Mesendoderm (in vitro differentiated cells): ENCODE data around the gene TCF21.

Source experiments
- DNase-seq: peaks from one replicate; pipeline ENCODE4 v3.0.0; 2013
- H2AK5ac ChIP-seq: 2 replicates; pipeline ENCODE4 v1.6.1; 2013; ENCODE audit warnings: low read length, inconsistent platforms
- H2BK120ac ChIP-seq: 2 replicates; pipeline ENCODE4 v1.6.1; 2013; ENCODE audit warnings: low read depth, mild to moderate bottlenecking, low read length, moderate library complexity, mixed read lengths
- H2BK15ac ChIP-seq: replicated peaks from 2 replicates; pipeline ENCODE4 v1.6.1; 2013; ENCODE audit warnings: low read depth, mild to moderate bottlenecking, moderate library complexity
- H2BK5ac ChIP-seq: 2 replicates; pipeline ENCODE4 v1.6.1; 2013; ENCODE audit warnings: low read length, inconsistent platforms
- H3K18ac ChIP-seq: 2 replicates; pipeline ENCODE4 v1.6.1; 2013; ENCODE audit warnings: mild to moderate bottlenecking, low read length, mixed read lengths
- H3K23ac ChIP-seq: one replicate; pipeline ENCODE4 v1.6.1; 2013; ENCODE audit warnings: low read length
- H3K27ac ChIP-seq: 2 replicates; pipeline ENCODE4 v1.5.1; 2013; ENCODE audit warnings: low read depth, mild to moderate bottlenecking, inconsistent platforms, low read length, moderate library complexity
- H3K27me3 ChIP-seq: 2 replicates; pipeline ENCODE4 v1.6.1; 2013; ENCODE audit warnings: low read length, control low read depth, mild to moderate bottlenecking, inconsistent platforms; ENCODE audit not compliant: insufficient read depth, poor library complexity
- H3K36me3 ChIP-seq: 2 replicates; pipeline ENCODE4 v1.6.1; 2013; ENCODE audit warnings: low read length, inconsistent platforms; ENCODE audit not compliant: control insufficient read depth, insufficient read depth
- H3K4ac ChIP-seq: one replicate; pipeline ENCODE4 v1.6.1; 2013; ENCODE audit warnings: low read depth, mild to moderate bottlenecking, low read length, moderate library complexity
- H3K4me1 ChIP-seq: 2 replicates; pipeline ENCODE4 v1.6.1; 2013; ENCODE audit warnings: low read depth, low read length, inconsistent platforms; ENCODE audit not compliant: control insufficient read depth
- H3K4me2 ChIP-seq: 2 replicates; pipeline ENCODE4 v1.6.1; 2013; ENCODE audit warnings: low read length
- H3K4me3 ChIP-seq: 2 replicates; pipeline ENCODE4 v1.5.1; 2013; ENCODE audit warnings: mild to moderate bottlenecking, low read length
- H3K56ac ChIP-seq: one replicate; pipeline ENCODE4 v1.6.1; 2013; ENCODE audit warnings: low read length
- H3K79me1 ChIP-seq: 2 replicates; pipeline ENCODE4 v1.6.1; 2013; ENCODE audit warnings: low read length, inconsistent platforms
- H3K79me2 ChIP-seq: 2 replicates; pipeline ENCODE4 v1.6.1; 2013; ENCODE audit warnings: mild to moderate bottlenecking, low read length; ENCODE audit not compliant: control insufficient read depth, insufficient read depth
- H3K9ac ChIP-seq: 2 replicates; pipeline ENCODE4 v1.6.1; 2013; ENCODE audit warnings: low read length, inconsistent platforms
- H4K5ac ChIP-seq: one replicate; pipeline ENCODE4 v1.6.1; 2013; ENCODE audit warnings: low read length
- H4K8ac ChIP-seq: one replicate; pipeline ENCODE4 v1.6.1; 2013; ENCODE audit warnings: low read depth, mild to moderate bottlenecking, control low read depth, low read length, moderate library complexity
- WGBS: extraction: QIAGEN DNeasy Blood & Tissue Kit; methylation state at CpG from one replicate; pipeline ENCODE4 v1.1.7; 2013; ENCODE audit warnings: low lambda C conversion rate, missing lambda C conversion rate; ENCODE audit not compliant: insufficient coverage; ENCODE audit errors: extremely low coverage; 5-methylcytosine and 5-hydroxymethylcytosine counted together

The TCF21 gene

GRCh38 chr6:133854364-133855275, 34.3 kb upstream of the TCF21 start:
- no peaks in the 10 kb centered on the region for H3K4me1 ChIP-seq
- no peaks in the 10 kb centered on the region for H3K79me1 ChIP-seq
- no peak overlapping the region for H2AK5ac ChIP-seq
- H3K4me3 ChIP-seq, result no peak overlapping the region
- no peak overlapping the region for H2BK5ac ChIP-seq
- no peaks in the 10 kb centered on the region for H3K36me3 ChIP-seq
- WGBS, result no CpG with 5 or more reads among the region's 40 CpGs
- H3K23ac ChIP-seq, result no peak overlapping the region
- H3K9ac ChIP-seq, result peak overlapping the region; percentile 48
- no peaks in the 10 kb centered on the region for H3K79me2 ChIP-seq
- no peaks in the 10 kb centered on the region for H3K27me3 ChIP-seq
- no peak overlapping the region for H4K8ac ChIP-seq
- H3K4ac ChIP-seq, result no peak overlapping the region
- no peak overlapping the region for H4K5ac ChIP-seq
- peak overlapping the region; percentile 59 for H3K56ac ChIP-seq
- DNase-seq, result peak; percentile 82
- H2BK120ac ChIP-seq, result no peak overlapping the region
- H2BK15ac ChIP-seq, result no peak overlapping the region
- H3K27ac ChIP-seq, result no peak overlapping the region
- H3K4me2 ChIP-seq, result peak overlapping the region; percentile 52
- no peak overlapping the region for H3K18ac ChIP-seq

- WGBS, result no CpG with 5 or more reads among the region's 16 CpGs
- Histone ChIP-seq H3K79me1 (no peaks in the 10 kb centered on the region), H3K4me1 (no peaks in the 10 kb centered on the region), H2BK120ac (no peak overlapping the region), H3K18ac (no peak overlapping the region), H2BK15ac (no peak overlapping the region), H2AK5ac (no peak overlapping the region), H3K79me2 (no peaks in the 10 kb centered on the region), H4K5ac (no peak overlapping the region), H3K27ac (no peak overlapping the region), H3K56ac (no peak overlapping the region), H3K27me3 (no peaks in the 10 kb centered on the region), H3K36me3 (no peaks in the 10 kb centered on the region), H3K4ac (no peak overlapping the region), H3K4me2 (no peak overlapping the region), H3K9ac (no peak overlapping the region), H3K23ac (no peak overlapping the region), H2BK5ac (no peak overlapping the region), H4K8ac (no peak overlapping the region), H3K4me3 (no peak overlapping the region)
- no peak for DNase-seq
These were observed 33.5 kb upstream of the TCF21 start for GRCh38 chr6:133855276-133855990.

GRCh38 chr6:133855991-133856370, 32.9 kb upstream of the TCF21 start:
- Histone ChIP-seq H3K79me2 (no peaks in the 10 kb centered on the region), H3K27me3 (no peaks in the 10 kb centered on the region)

DNA sequence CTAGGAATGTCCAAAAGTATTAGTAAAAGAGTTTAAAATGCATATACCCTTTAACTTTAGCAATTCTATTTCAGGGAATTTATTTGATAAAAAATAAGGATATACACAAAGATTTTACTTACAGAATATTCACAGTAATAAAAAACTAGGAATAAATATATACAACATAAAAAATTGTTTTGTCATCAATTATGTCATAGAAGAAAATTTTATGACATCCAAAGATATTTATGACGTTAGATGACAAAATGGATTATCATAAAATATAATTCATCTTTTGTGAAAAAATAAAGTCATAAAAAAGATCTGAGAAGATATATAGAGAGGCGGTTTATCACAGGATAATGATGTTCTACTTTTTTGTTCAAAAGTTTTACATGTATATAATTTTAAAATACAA, 32.0 kb upstream of the TCF21 start:
- WGBS, result no CpG with 5 or more reads among the region's 2 CpGs
- Histone ChIP-seq H3K4me2 (no peak overlapping the region), H3K79me2 (no peaks in the 10 kb centered on the region), H3K56ac (no peak overlapping the region), H3K9ac (no peak overlapping the region), H2BK5ac (no peak overlapping the region), H3K36me3 (no peaks in the 10 kb centered on the region), H4K8ac (no peak overlapping the region), H2AK5ac (no peak overlapping the region), H2BK15ac (no peak overlapping the region), H3K18ac (no peak overlapping the region), H3K27ac (no peak overlapping the region), H3K4me1 (no peaks in the 10 kb centered on the region), H3K4me3 (no peak overlapping the region), H4K5ac (no peak overlapping the region), H3K79me1 (no peaks in the 10 kb centered on the region), H3K23ac (no peak overlapping the region), H2BK120ac (no peak overlapping the region), H3K27me3 (no peaks in the 10 kb centered on the region), H3K4ac (no peak overlapping the region)
- DNase-seq, result no peak

More at GRCh38 chr6:133855991-133856370, 32.9 kb upstream of the TCF21 start:
- WGBS, result no CpG with 5 or more reads among the region's 3 CpGs
- Histone ChIP-seq H3K36me3 (no peaks in the 10 kb centered on the region), H2BK15ac (no peak overlapping the region), H4K5ac (no peak overlapping the region), H3K27ac (no peak overlapping the region), H3K4me1 (no peaks in the 10 kb centered on the region), H4K8ac (no peak overlapping the region), H3K4me3 (no peak overlapping the region), H3K9ac (no peak overlapping the region), H2AK5ac (no peak overlapping the region), H3K4ac (no peak overlapping the region), H3K4me2 (no peak overlapping the region), H3K23ac (no peak overlapping the region), H3K79me1 (no peaks in the 10 kb centered on the region), H2BK120ac (no peak overlapping the region), H3K56ac (no peak overlapping the region), H2BK5ac (no peak overlapping the region), H3K18ac (no peak overlapping the region)
- DNase-seq, result no peak

GRCh38 chr6:133857696-133858095, 31.2 kb upstream of the TCF21 start:
- no peak overlapping the region for H3K4ac ChIP-seq
- H4K8ac ChIP-seq, result no peak overlapping the region
- no peak overlapping the region for H2BK15ac ChIP-seq
- H3K23ac ChIP-seq, result no peak overlapping the region
- H3K4me3 ChIP-seq, result no peak overlapping the region
- H4K5ac ChIP-seq, result no peak overlapping the region
- DNase-seq, result no peak
- H3K27me3 ChIP-seq, result no peaks in the 10 kb centered on the region
- no peak overlapping the region for H3K9ac ChIP-seq
- no peak overlapping the region for H2BK5ac ChIP-seq
- no peaks in the 10 kb centered on the region for H3K79me1 ChIP-seq
- H3K4me2 ChIP-seq, result no peak overlapping the region
- no peak overlapping the region for H3K56ac ChIP-seq
- H3K36me3 ChIP-seq, result no peaks in the 10 kb centered on the region
- H3K18ac ChIP-seq, result no peak overlapping the region
- H2BK120ac ChIP-seq, result no peak overlapping the region
- H3K4me1 ChIP-seq, result no peaks in the 10 kb centered on the region
- H3K27ac ChIP-seq, result no peak overlapping the region
- H3K79me2 ChIP-seq, result no peaks in the 10 kb centered on the region
- H2AK5ac ChIP-seq, result no peak overlapping the region
